HTR-8/SVneo (cell line): Measurements from ENCODE around the gene CDK5RAP1.

ENCODE experiments used
- DNase-seq: peaks from one replicate; pipeline ENCODE4 v3.0.0; 2011; ENCODE audit warnings: low spot score, mixed read lengths; ENCODE audit not compliant: insufficient read length
- FAIRE-seq: peaks from 2 replicates; lab custom pipeline; 2011; peaks lifted over from hg19 to GRCh38; lab: Jason Lieb, UNC

Gene CDK5RAP1

GRCh38 chr20:33338467-33339258, 62.7 kb downstream of the CDK5RAP1 start:
- no peak for FAIRE-seq
- DNase-seq = no peak

- DNase-seq = no peak
- no peak for FAIRE-seq
Observed at GRCh38 chr20:33337531-33338165, 63.7 kb downstream of the CDK5RAP1 start.

- FAIRE-seq = no peak
- DNase-seq = no peak
Observed at GRCh38 chr20:33337119-33337518, 64.2 kb downstream of the CDK5RAP1 start.

GRCh38 chr20:33336375-33336774, 64.9 kb downstream of the CDK5RAP1 start:
- DNase-seq (no peak), FAIRE-seq (no peak)

GRCh38 chr20:33334111-33334510, 67.2 kb downstream of the CDK5RAP1 start:
- DNase-seq (no peak), FAIRE-seq (peak; percentile 16)

- FAIRE-seq (no peak), DNase-seq (no peak)
Observed at GRCh38 chr20:33333616-33334015, 67.7 kb downstream of the CDK5RAP1 start.

- DNase-seq (no peak), FAIRE-seq (no peak)
Observed at GRCh38 chr20:33332905-33333456, 68.3 kb downstream of the CDK5RAP1 start.

GRCh38 chr20:33328157-33329137, 72.9 kb downstream of the CDK5RAP1 start:
- DNase-seq (no peak), FAIRE-seq (peak; percentile 31)

- DNase-seq = no peak
- no peak for FAIRE-seq
Observed at GRCh38 chr20:33325350-33325749, 76.0 kb downstream of the CDK5RAP1 start.

- DNase-seq = no peak
- no peak for FAIRE-seq
Observed at GRCh38 chr20:33323236-33323635, 78.1 kb downstream of the CDK5RAP1 start.

GRCh38 chr20:33322456-33322855, 78.9 kb downstream of the CDK5RAP1 start:
- DNase-seq = no peak
- FAIRE-seq = no peak

GRCh38 chr20:33320006-33320405, 81.3 kb downstream of the CDK5RAP1 start:
- no peak for FAIRE-seq
- DNase-seq = no peak

- no peak for FAIRE-seq
- no peak for DNase-seq
Observed at GRCh38 chr20:33318096-33318429, 83.3 kb downstream of the CDK5RAP1 start.

GRCh38 chr20:33317424-33318095, 83.8 kb downstream of the CDK5RAP1 start:
- FAIRE-seq (no peak), DNase-seq (no peak)

GRCh38 chr20:33316958-33317357, 84.4 kb downstream of the CDK5RAP1 start:
- FAIRE-seq (no peak), DNase-seq (no peak)

GRCh38 chr20:33316343-33316742, 85.0 kb downstream of the CDK5RAP1 start:
- FAIRE-seq (no peak), DNase-seq (no peak)

GRCh38 chr20:33313686-33314314, 87.5 kb downstream of the CDK5RAP1 start:
- no peak for FAIRE-seq
- DNase-seq = no peak

- DNase-seq = no peak
- no peak for FAIRE-seq
Observed at GRCh38 chr20:33312583-33312982, 88.7 kb downstream of the CDK5RAP1 start.

- FAIRE-seq (no peak), DNase-seq (no peak)
Observed at GRCh38 chr20:33311996-33312395, 89.3 kb downstream of the CDK5RAP1 start.
